Prostate gland (tissue), 2 donors: ENCODE measurements around the gene TMEM17. TPM values are rescaled to one million over a fixed set of nuclear protein-coding genes. Genes with fewer than 3 reads are reported as not detected.

Experiments
- DNase-seq: peaks from one replicate; pipeline ENCODE4 v3.0.0-alpha.2; 2019; ENCODE audit warnings: low spot score
- H3K27ac ChIP-seq, 2 donors: fragments of 200-600 bp; sonication (generic); 2 replicates each; pipeline ENCODE4 v1.5.1; 2017 to 2019
- H3K27me3 ChIP-seq: fragments of 200-600 bp; sonication (generic); replicated peaks from 2 replicates; pipeline ENCODE4 v1.5.1; 2019; ENCODE audit not compliant: insufficient read depth
- H3K36me3 ChIP-seq, 2 donors: fragments of 200-600 bp; sonication (generic); 1 replicate in 1 of 2; 2 replicates in 1 of 2; pipeline versions ENCODE4 v1.5.1 to v1.8.1; 2017 to 2019
- H3K4me1 ChIP-seq: fragments of 200-600 bp; sonication (generic); replicated peaks from 2 replicates; pipeline ENCODE4 v1.5.1; 2019
- H3K4me3 ChIP-seq, 2 donors: fragments of 200-600 bp; sonication (generic); 2 replicates each; pipeline ENCODE4 v1.5.1; 2017 to 2019
- H3K9me3 ChIP-seq: fragments of 200-600 bp; sonication (generic); 2 replicates; pipeline ENCODE4 v1.5.1; 2017
- POLR2A ChIP-seq: fragments of 450-650 bp; IDR thresholded peaks from one replicate; pipeline ENCODE4 v1.6.1; 2016; ENCODE audit warnings: antibody characterized with exemption, mild to moderate bottlenecking
- POLR2AphosphoS5 ChIP-seq: sonication (generic); formaldehyde crosslinking; IDR thresholded peaks from one replicate; pipeline ENCODE4 v1.6.1; 2017; ENCODE audit warnings: antibody characterized with exemption
- WGBS: methylation state at CpG from one replicate; pipeline ENCODE4 v1.1.5; 2018; 5-methylcytosine and 5-hydroxymethylcytosine counted together
- intact Hi-C: fragments of 100-400 bp; cut with DNase I; formaldehyde crosslinking; loops from one replicate; pipeline ENCODE4 v1.14.2; 2022
- total RNA-seq, 2 donors: library from RNA; depleted of rRNA; stranded (reverse); fragments of >200 nt; gene quantifications; one replicate each; pipeline ENCODE4 v1.1.0, GENCODE V29; 2016
- TF ChIP-seq, protein P1 (sequence below), 4 experiments: fragments of 200-600 bp in 2 of 4; fragments of 450-650 bp in 2 of 4; sonication (generic) in 2 of 4; IDR thresholded peaks; 1 replicate in 3 of 4; 2 replicates in 1 of 4; pipeline ENCODE4 v1.5.1; 2016 to 2019; ENCODE audit warnings: antibody characterized with exemption in 4 of 4, mild to moderate bottlenecking in 2 of 4, moderate library complexity in 2 of 4

The TMEM17 gene
- total RNA-seq, 2 donors from 2014 or later: 2.6 to 4.0 TPM

DNA sequence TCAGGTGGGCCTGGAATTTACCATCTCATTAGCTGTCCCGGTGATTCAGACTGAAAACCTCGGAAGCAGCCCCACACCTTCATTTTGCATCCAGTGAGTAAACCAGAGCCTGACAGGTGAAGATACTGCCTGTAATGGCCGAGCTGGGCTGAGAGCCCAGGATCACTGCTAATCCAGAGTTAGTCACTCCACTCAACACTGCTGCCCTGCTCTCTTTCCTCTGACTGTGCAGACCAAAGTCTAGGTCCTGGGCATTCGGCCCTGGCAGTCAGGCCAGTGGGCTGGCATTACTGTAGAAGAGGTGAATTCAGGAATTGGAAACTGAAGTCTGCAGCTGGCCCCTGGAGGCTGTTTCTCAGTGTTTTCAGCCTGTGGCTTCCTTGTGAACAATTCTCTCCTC, 44.3 kb downstream of the TMEM17 start:
- H3K27ac ChIP-seq: no peak overlapping the region
- no peaks in the 10 kb centered on the region for H3K4me1 ChIP-seq
- H3K9me3 ChIP-seq: no peaks in the 10 kb centered on the region
- no peak for DNase-seq
- H3K36me3 ChIP-seq: no peaks in the 10 kb centered on the region
- H3K4me3 ChIP-seq: no peak overlapping the region
- TF ChIP-seq, protein P1, sequence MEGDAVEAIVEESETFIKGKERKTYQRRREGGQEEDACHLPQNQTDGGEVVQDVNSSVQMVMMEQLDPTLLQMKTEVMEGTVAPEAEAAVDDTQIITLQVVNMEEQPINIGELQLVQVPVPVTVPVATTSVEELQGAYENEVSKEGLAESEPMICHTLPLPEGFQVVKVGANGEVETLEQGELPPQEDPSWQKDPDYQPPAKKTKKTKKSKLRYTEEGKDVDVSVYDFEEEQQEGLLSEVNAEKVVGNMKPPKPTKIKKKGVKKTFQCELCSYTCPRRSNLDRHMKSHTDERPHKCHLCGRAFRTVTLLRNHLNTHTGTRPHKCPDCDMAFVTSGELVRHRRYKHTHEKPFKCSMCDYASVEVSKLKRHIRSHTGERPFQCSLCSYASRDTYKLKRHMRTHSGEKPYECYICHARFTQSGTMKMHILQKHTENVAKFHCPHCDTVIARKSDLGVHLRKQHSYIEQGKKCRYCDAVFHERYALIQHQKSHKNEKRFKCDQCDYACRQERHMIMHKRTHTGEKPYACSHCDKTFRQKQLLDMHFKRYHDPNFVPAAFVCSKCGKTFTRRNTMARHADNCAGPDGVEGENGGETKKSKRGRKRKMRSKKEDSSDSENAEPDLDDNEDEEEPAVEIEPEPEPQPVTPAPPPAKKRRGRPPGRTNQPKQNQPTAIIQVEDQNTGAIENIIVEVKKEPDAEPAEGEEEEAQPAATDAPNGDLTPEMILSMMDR (IDR thresholded peaks at IDR 0.05): no peak
- TF ChIP-seq POLR2AphosphoS5 (no peak), POLR2A (no peak)
- no peaks in the 10 kb centered on the region for H3K27me3 ChIP-seq
- intact Hi-C loops: no loop called here
- WGBS: 82% methylated on average over 4 of the region's 4 CpGs

DNA sequence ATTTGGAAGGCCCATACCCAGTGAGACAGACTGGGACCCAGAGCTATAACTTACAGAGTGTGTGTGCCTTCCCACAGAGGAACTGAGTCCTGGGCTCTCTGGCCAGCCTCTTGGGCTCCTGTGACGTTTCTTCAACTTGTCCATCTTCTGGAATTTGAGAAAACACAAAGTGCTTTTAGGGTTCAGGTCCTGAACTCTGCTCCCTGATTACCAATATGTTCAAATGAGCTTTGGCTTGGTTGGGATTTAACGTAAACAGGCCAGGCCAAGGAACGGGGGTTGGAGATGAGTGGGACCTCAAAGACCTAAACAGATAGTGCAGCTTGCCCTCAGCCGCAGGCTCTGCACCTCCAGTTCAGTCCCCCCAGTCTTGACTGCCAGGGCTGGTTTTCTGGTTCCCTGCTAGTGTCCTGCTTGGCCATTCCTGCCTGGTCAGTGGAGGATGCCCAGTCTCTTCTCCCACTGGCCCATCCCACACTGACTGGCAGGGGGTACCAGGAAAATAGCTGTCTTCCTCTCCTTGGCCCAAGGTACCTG, 44.9 kb downstream of the TMEM17 start:
- no peaks in the 10 kb centered on the region for H3K36me3 ChIP-seq
- no peaks in the 10 kb centered on the region for H3K4me1 ChIP-seq
- no peak for DNase-seq
- TF ChIP-seq POLR2AphosphoS5 (no peak), POLR2A (no peak)
- TF ChIP-seq, protein P1 (IDR thresholded peaks at IDR 0.05): no peak
- H3K4me3 ChIP-seq: no peak overlapping the region
- H3K27ac ChIP-seq: no peak overlapping the region
- intact Hi-C loops: no loop called here
- 98% methylated on average over 4 of the region's 4 CpGs for WGBS
- no peaks in the 10 kb centered on the region for H3K9me3 ChIP-seq
- no peaks in the 10 kb centered on the region for H3K27me3 ChIP-seq

DNA sequence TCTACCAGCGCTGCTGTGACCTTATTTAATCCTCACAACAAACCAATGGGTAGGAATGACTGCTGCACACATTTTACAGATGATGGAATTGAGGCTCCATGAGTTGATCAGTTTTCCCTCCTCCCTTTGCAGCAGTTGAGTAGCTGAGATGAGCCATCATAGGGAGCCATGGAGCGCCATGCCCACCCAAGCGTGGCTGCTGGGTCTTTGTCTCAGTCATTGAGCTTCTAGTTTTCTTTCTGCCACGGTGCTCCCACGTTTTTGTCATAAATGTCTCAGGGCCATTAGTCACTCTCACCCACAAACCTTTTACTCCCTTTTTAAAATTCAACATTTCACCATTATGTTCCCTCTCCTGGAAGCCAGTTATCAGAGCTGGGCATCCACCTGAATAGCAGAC, 45.8 kb downstream of the TMEM17 start:
- DNase-seq: no peak
- no peaks in the 10 kb centered on the region for H3K27me3 ChIP-seq
- no peaks in the 10 kb centered on the region for H3K9me3 ChIP-seq
- no peak overlapping the region for H3K4me3 ChIP-seq
- no peaks in the 10 kb centered on the region for H3K4me1 ChIP-seq
- H3K36me3 ChIP-seq: no peaks in the 10 kb centered on the region
- TF ChIP-seq POLR2A (no peak), POLR2AphosphoS5 (no peak)
- TF ChIP-seq, protein P1 (IDR thresholded peaks at IDR 0.05): no peak
- H3K27ac ChIP-seq: no peak overlapping the region
- 75% methylated on average over 5 of the region's 5 CpGs for WGBS
- intact Hi-C loops: no loop called here

DNA sequence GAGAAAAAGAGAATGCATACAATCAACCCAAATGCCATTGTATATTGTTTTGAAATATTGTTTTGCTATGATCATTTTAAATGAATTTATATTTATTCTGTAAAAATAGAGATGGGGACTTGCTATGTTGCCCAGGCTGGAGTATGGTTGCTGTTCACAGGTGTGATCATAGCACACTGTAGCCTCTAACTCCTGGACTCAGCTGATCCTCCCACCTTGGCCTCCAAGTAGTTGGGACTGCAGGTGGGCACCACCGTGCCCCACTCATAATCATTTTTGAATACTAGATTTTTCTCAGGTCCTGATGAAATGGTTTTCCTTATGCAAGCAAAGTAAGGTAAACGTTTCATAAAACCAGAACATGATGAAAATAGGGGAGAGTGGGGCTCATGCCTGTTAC, 46.3 kb downstream of the TMEM17 start:
- intact Hi-C loops: loop anchor here (5.0 to 10.0 kb wide), 2 partner anchors 248 to 1025 kb away; partner anchors contain the start of gene EHBP1

DNA sequence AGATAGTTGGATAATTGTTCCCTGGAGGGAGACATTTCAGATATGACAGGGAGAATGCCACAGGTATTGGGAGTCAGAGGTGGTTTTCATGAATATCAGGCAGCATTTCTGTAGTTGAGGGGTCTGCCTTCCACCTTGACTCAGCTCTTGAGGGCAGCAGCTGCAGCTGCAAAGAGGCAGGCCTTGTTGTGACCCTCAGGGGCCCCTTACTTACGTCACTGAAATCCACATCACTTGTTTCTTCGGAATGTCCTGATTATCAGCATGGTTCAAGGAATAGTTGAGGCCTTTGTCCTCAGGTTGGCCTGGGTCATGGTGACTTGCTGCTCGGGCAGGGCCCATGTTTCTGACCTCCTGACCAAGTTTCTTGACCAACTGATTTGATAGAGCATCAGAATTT, 46.9 kb downstream of the TMEM17 start:
- Histone ChIP-seq H3K36me3 (no peaks in the 10 kb centered on the region), H3K9me3 (no peaks in the 10 kb centered on the region), H3K4me1 (no peaks in the 10 kb centered on the region), H3K27ac (no peak overlapping the region), H3K27me3 (no peaks in the 10 kb centered on the region), H3K4me3 (no peak overlapping the region)
- intact Hi-C loops: loop anchor here (5.0 to 10.0 kb wide), 2 partner anchors 248 to 1026 kb away; partner anchors contain the start of gene EHBP1
- no peak for DNase-seq
- TF ChIP-seq POLR2AphosphoS5 (no peak), POLR2A (no peak)
- TF ChIP-seq, protein P1 (IDR thresholded peaks at IDR 0.05): no peak
- 93% methylated on average over 3 of the region's 3 CpGs for WGBS

More for the DNA sequence above, 46.3 kb downstream of the TMEM17 start:
- no peak for DNase-seq
- no peak overlapping the region for H3K4me3 ChIP-seq
- 97% methylated on average over 2 of the region's 2 CpGs for WGBS
- no peaks in the 10 kb centered on the region for H3K4me1 ChIP-seq
- H3K36me3 ChIP-seq: no peaks in the 10 kb centered on the region
- no peaks in the 10 kb centered on the region for H3K27me3 ChIP-seq
- no peaks in the 10 kb centered on the region for H3K9me3 ChIP-seq
- TF ChIP-seq, protein P1 (IDR thresholded peaks at IDR 0.05): no peak
- TF ChIP-seq POLR2A: no peak
- TF ChIP-seq POLR2AphosphoS5: no peak
- no peak overlapping the region for H3K27ac ChIP-seq
